IMR-90 (cell line): ENCODE measurements around the gene TUBGCP2.

Source experiments
- BHLHE40 ChIP-seq: fragments of 150-350 bp; IDR thresholded peaks from 2 replicates; pipeline ENCODE4 v1.6.1; 2016; ENCODE audit warnings: mild to moderate bottlenecking, low read depth, low read length
- CEBPB ChIP-seq: IDR thresholded peaks from 2 replicates; pipeline ENCODE4 v1.6.1; 2012; ENCODE audit warnings: low read depth, low read length, improper control_type of control experiment
- CTCF ChIP-seq: conservative IDR thresholded peaks from 2 replicates; pipeline ENCODE4 v1.5.1; 2012; ENCODE audit warnings: mild to moderate bottlenecking, low read depth, low read length, improper control_type of control experiment
- ELK1 ChIP-seq: fragments of 150-350 bp; IDR thresholded peaks from 2 replicates; pipeline ENCODE4 v1.6.1; 2016; ENCODE audit warnings: low read depth, mild to moderate bottlenecking, low read length, moderate library complexity, borderline replicate concordance
- FOS ChIP-seq: fragments of 150-350 bp; IDR thresholded peaks from 2 replicates; pipeline ENCODE4 v1.6.1; 2016; ENCODE audit warnings: low read depth, low read length
- MAZ ChIP-seq: IDR thresholded peaks from 2 replicates; pipeline ENCODE4 v1.6.1; 2012; ENCODE audit warnings: low read depth, mild to moderate bottlenecking, low read length, improper control_type of control experiment, moderate library complexity, borderline replicate concordance
- MXI1 ChIP-seq: IDR thresholded peaks from 2 replicates; pipeline ENCODE4 v1.6.1; 2012; ENCODE audit warnings: low read depth, mild to moderate bottlenecking, low read length, moderate library complexity, borderline replicate concordance
- NFE2L2 ChIP-seq: fragments of 150-350 bp; IDR thresholded peaks from 2 replicates; pipeline ENCODE4 v1.6.1; 2016; ENCODE audit warnings: low read depth, mild to moderate bottlenecking, low read length
- POLR2A ChIP-seq: IDR thresholded peaks from 2 replicates; pipeline ENCODE4 v1.6.1; 2012; ENCODE audit warnings: mild to moderate bottlenecking, low read depth, low read length
- RAD21 ChIP-seq: IDR thresholded peaks from 2 replicates; pipeline ENCODE4 v1.6.1; 2012; ENCODE audit warnings: low read length, improper control_type of control experiment
- RFX5 ChIP-seq: IDR thresholded peaks from 2 replicates; pipeline ENCODE4 v1.8.0; 2012; ENCODE audit warnings: low read depth, mild to moderate bottlenecking, low read length, moderate library complexity
- SMC3 ChIP-seq: fragments of 150-350 bp; IDR thresholded peaks from 2 replicates; pipeline ENCODE4 v1.6.1; 2016; ENCODE audit warnings: low read depth, mild to moderate bottlenecking, antibody characterized with exemption, low read length, moderate library complexity
- USF2 ChIP-seq: fragments of 150-350 bp; IDR thresholded peaks from 2 replicates; pipeline ENCODE4 v1.6.1; 2017; ENCODE audit warnings: mild to moderate bottlenecking, antibody characterized with exemption, low read length, low read depth

GRCh38 chr10:133263674-133264073, 45.0 kb downstream of the TUBGCP2 start:
- TF ChIP-seq POLR2A, result no peak
- TF ChIP-seq RAD21, result no peak
- no peak for TF ChIP-seq CEBPB
- no peak for TF ChIP-seq CTCF
- TF ChIP-seq MXI1, result no peak
- no peak for TF ChIP-seq BHLHE40
- no peak for TF ChIP-seq RFX5
- TF ChIP-seq SMC3, result no peak
- TF ChIP-seq USF2, result no peak
- no peak for TF ChIP-seq FOS
- no peak for TF ChIP-seq NFE2L2
- no peak for TF ChIP-seq ELK1
- TF ChIP-seq MAZ, result no peak
